HL-60/S4 (cell line): ENCODE data around the gene GLTP.
"Not testable (repeated sequence)": the region's sequence is repeated elsewhere in the genome, so short reads cannot be mapped to it uniquely, and the experiment has no call there.

Experiments used
- in situ Hi-C: fragments of 300-500 bp; cut with MboI; formaldehyde crosslinking; loops from 2 replicates; pipeline ENCODE4 v1.14.3; 2022; ENCODE audit warnings: low sequenced_read_pairs

Gene GLTP

DNA sequence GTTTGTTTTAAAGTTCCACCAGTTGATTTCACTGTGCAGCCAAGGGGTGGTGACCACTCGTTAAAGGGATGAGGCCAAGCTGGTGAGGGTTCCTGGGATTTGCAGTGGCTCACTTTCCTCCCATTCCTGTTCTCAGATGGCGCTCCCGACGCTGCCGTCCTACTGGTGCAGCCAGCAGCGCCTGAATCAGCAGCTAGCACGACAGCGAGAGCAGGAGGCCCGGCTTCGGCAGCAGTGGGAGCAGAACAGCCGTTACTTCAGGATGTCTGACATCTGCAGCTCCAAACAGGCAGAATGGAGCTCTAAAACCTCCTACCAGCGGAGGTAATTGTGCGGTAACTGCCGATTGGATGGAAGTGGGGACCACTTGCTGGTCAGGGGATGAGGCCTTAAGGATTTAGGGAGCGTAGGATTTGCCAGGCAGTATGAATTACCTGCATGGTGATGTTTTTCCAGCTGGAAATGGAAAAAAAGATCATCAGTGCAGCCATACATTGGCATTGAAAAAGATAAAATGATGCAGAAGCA lies 22.6 kb upstream of the GLTP start:
- in situ Hi-C loops = no loop called here

DNA sequence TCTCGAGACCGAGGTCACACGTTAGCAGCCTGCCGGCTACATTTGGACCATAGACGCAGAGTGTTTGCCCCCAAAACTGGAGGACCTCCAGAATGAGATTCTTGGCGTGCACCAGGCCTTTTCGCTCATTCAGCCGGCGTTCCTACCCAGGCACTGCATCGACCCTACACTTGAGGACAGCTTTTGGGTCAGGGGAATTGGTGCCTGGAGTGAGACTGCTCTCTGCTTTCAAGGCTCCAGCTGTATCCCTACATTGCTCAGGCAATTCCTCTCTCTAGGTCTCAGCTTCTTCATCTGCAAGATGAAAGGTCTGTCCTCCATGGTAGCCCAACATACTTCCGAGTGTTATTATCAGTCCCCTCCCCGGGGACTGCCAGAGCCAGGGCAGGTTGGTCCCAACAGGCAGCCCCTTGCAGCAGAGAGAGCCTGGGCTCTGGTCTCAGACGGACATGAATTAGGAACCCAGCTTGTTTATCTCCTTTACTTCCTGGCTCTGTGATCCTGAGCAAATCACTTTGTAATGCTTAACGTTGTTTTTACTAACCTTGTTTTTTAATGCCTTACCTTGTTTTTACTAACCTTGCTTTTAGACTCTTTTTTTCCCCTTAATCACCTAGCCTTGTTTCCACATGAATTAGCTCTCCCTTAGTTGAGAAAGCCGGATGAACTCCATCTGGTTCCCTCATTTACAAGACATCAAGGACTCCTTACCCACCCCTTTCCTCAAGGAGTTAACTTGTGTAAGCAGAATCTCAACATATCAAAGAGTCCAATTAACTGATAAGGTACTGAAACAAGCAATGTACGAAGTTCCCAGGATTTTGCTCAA lies 20.6 kb upstream of the GLTP start:
- in situ Hi-C loops = no loop called here

DNA sequence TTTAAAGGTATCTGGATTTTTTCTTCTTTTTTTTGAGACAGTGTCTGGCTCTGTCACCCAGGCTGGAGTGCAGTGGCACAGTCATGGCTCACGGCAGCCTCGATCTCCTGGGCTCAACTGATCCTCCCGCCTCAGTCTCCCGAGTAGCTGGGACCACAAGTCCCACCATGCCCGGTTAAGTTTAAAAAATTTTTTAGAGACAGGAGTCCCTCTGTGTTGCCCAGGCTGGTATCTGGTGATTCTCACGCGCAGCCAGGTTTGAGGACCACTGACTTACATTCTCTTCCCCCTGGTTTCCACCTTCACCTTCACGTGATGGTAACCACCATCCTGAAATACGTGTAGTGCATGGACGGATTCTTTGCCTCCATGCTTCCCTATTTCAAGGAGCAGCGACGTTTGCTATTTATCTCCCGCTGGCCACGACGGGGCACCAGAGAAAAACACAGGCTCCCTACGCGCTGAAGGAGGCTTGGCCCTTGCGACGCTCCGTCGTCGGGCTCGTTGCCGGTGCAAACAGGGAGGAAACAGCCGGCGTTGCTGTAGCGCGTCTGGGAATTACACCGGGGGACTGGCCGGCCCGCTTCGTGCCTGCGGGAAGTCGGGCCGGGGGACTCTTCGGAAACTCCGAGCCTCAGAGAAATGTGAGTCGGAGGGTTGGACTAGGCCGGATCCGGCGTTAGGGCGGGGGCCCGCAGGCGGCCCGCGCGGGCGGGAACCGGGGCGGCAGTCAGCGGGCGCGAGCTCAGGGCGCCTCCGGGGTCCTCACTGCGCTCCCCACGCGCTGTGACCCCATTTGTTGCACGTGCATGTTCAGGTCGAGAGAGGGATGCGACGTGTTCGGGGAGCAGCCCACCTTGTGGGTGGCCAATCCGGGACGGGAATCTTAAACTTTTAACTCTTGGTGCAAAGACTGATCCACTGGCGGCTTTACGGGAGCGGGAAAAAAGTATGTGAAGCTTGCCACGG lies 19.7 kb upstream of the GLTP start, which contains the start of gene TCHP:
Gene TCHP, plus strand, starts transcription at position 492 of the 969 bp plus-strand sequence. CDS start 2,753 bp downstream, outside the sequence.
- in situ Hi-C loops = no loop called here

DNA sequence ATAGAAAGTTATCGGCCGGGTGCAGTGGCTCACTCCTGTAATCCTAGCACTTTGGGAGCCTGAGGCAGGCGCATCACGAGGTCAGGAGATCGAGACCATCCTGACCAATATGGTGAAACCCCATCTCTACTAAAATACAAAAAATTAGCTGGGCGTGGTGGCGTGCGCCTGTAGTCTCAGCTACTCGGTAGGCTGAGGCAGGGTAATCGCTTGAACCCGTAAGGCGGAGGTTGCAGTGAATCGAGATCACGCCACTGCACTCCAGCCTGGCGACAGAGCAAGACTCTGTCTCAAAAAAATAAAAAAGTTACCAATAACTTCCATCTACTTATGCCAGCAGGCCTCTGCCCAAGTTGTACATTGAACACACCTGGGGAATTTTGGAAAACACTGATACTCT lies 19.0 kb upstream of the GLTP start:
- in situ Hi-C loops = not testable (repeated sequence)

DNA sequence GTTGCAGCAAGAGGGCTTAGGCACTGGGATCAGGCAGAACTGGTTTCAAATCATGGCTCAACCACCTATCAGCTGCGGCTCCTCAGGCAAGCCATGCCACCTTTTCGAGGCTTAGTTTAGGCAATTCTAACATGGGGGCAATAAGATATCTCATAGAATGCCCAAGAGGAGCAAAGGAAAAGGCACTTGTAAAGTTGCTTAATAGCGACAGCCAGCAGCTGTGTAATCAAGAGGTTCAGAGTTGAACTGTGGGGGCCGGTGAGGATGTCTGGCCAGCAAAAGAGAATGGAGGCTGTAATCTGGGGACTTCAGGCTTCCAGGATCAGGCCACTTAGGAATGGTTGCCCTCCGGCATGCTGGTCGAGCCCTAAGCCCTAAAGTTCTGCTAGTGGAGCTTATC lies 16.7 kb upstream of the GLTP start:
- in situ Hi-C loops = no loop called here

DNA sequence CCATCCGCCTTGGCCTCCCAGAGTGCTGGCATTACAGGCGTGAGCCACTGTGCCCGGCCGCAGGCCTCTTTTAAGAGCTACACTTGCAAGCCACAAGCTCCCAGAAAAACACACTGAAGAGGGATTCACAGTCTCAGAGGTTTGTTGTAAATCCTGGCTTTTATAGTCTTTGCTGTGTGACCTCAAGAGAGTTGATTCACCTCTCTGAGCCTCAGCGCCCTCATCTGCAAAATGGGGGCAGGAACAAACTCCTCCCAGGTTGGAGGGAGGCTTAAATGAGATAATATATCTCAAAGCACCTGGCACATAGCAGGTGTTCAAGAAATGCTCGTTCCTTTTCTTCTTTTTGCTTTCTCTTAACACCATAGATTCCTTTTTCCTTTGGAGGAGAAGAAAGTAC lies 15.8 kb upstream of the GLTP start:
- in situ Hi-C loops = no loop called here

DNA sequence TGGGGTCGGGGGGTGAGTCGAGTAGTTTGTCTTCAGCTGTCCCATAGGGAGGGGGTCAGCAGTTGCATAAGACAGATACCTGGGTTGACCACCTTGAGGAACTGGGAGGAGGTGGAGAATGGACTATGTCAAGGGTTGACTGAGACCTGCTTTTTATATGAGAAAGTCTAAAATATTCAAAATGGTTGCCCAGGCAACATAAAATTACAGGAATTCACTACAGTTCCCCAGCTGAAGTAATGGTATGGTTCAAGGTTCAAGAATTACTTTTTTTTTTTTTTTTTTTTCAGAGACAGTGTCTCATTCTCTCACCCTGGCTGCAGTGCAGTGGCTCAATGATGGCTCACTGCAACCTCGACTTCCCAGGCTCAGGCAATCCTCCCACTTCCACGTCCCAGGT lies 14.6 kb upstream of the GLTP start:
- in situ Hi-C loops = no loop called here

DNA sequence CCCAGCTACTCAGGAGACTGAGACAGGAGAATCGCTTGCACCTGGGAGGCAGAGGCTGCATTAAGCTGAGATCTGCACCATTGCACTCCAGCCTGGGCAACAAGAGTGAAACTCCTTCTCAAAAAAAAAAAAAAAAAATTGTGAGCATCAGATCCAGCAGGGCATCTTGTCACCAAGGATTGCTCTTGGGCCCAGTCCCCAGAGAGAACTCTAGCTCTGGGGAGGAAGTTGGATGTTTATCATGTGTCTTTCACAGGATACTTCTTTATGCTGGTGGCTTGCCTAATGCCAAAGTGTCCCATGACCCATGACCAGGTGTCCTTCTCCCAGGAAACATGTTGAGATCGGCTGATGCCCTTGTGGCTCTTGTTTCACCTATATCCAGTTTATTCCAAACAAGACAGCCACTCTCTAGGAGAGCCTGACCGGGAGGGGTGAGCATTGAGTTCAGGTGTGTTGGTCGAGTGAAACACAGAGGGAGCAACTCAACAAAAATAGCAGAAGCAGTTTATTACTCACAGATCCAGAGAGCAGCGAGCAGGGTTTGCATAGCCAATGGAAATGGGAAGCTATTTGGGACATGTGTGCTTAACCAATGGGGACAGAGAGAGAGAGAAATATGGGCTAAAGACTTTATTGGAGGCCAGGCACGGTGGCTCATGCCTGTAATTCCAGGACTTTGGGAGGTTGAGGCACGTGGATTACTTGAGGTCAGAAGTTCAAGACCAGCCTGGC lies 13.1 kb upstream of the GLTP start:
- in situ Hi-C loops = no loop called here

DNA sequence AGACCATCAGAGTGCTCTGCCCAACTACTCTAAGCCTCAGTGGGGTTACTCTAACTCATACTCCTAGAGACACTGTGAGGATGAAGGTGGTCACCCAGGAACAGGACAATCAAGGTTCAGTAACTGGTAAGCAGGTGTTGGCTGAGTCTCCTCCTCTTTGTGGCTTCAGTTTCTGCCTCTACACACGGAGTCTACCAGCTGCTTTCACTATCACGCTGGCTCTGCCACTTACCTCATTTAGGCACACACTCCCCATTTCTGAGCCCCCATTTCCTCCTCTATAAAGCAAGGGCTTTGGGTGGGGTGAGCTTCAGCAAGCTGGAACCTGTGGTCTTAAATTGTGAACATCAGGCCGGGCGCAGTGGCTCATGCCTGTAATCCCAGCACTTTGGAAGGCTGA lies 12.4 kb upstream of the GLTP start:
- in situ Hi-C loops = no loop called here

DNA sequence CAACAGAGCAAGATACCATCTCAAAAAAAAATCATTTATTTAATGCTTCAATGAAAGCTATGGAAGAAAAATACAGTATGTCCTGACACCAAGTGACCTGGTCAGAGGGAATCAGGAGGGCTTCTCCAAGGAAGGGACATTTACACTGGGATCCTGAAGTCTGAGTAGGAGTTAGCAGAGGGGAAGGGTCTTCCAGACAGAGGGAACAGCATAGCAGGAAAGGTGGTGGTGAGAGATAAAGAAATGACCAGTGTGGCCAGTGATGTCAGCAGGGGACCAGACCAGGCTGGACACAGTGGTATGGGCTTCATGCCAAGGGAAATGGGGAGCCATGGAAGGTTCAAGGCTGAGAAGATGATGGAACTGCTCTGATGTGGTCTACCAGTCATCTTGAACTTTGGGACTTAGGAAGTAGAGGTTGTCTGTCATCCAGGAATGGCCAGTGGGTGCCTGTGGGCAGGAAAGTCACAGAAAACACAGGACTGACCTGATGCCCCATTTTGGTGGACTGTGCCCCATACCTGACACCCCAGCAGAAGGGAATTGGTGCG lies 11.9 kb upstream of the GLTP start:
- in situ Hi-C loops = no loop called here

DNA sequence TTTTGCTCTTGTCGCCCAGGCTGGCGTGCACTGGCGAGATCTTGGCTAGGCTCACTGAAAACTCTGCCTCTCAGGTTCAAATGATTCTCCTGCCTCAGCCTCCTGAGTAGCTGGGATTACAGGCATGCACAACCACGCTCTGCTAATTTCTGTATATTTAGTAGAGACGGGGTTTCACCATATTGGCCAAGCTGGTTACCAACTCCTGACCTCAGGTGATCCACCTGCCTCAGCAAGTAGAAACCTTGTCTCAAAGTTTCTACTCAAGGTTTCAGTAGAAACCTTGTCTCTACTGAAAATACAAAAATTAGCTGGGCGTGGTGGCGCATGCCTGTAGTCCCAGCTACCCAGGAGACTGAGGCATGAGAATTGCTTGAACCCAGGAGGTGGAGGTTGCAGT lies 11.4 kb upstream of the GLTP start:
- in situ Hi-C loops = not testable (repeated sequence)

DNA sequence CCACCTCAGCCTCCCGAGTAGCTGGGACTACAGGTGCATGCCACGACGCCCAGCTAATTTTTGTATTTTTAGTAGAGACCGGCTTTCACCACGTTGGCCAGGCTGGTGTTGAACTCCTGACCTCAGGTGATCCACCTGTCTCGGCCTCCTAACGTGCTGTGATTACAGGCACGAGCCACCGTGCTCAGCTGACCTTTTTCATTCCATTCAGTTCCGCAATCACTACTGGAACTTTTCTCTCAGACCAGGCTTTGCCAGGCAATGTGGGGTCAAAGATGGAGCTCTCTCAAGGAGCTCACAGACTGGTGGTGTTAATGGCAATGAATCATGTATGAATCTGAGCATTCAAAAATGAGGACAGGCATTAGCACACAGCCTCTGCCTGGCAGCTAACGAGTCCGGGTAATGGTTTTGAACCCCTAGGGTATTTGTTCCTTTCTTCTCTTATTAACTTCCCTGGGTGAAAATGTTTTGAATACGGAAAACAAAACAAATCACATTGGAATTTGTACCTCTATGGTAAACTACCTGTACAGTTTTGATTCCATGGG lies 10.4 kb upstream of the GLTP start:
- in situ Hi-C loops = no loop called here

DNA sequence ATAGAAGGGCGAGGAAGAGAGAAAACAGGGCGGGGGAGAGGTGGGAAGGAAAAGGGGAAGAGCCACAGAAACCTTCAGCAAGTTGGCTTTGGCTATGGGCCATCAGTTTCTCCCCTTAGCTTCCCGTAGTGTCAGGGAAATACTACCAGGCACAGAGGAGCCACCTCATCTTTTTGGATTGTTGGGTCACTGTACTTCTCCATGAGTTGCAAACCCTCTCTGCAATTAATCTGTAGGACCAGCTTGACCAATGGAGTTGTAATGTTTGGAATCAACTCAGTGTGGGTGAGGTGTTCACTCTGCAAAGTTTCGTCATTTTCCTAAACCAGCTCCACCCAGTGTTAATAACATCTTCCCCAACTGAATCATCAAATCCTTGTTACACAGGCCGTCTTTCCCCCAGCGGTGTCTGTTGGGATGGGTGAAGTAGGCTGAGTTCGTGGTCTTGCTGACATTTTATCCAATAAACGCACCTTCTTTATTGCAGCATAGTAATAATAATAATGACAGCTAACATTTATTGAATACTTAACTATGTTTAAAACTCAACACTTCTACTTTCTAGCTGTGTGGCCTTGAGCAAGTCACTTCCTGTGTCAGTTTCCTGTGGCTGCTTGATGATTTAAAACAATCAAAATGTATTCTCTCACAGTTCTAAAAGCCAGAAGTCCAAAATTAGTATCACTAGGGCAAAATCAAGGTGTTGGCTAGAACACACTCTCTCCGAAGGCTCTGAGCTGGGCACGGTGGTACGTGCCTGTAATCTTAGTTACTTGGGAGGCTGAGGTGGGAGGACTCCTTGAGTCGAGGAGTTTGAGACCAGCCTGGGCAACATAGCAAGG lies 8.1 kb upstream of the GLTP start:
- in situ Hi-C loops = no loop called here

DNA sequence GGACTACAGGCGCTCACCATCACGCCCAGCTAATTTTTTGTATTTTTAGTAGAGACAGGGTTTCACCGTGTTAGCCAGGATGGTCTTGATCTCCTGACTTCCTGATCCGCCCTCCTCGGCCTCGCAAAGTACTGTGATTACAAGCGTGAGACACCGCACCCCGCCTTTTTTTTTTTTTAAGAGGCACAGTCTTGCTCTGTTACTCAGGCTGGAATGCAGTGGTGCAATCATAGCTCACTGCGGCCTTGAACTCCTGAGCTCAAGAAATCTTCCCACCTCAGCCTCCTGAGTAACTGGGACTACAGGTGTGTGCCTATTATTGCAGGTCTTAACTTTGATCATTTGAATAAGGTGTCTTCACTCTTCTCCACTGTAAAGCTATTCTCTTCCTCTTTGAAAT lies 5.3 kb upstream of the GLTP start:
- in situ Hi-C loops = no loop called here

DNA sequence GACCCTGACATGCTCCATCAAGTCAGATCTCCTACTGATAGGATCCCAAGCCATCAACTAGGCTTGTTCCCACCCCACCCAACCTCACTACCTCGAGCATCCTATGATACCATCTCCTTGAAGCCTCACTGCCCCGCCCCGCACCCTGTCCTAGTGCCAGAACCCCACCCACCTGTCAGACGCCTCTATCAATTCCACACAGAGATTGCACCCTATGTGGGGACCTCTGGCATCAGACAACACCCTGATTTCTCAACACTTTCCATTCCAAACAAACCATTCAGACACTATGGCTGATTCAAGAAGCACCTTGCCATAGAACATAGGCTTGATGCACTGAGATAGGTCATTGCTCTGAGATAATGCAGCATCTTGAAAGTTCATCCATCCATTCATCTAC lies 3.1 kb upstream of the GLTP start:
- in situ Hi-C loops = no loop called here

DNA sequence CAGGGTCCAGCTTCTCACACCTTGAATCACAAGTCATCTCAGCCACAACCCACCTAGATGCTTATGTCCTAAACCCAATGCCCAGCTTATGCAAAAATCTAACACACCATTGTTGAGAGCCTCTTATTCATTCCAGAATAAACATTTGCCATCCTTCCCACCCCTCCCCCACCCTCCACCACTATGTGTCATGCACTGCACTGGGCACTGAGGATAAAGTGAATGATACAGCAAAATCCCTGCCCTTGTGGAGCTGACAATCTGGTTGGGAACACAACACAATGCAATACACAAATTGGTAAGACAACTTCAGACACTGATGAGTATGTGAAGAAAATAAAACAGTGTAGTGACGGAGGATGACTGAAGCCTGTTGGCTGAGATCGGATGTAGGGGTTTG lies 1.4 kb upstream of the GLTP start:
- in situ Hi-C loops = no loop called here

DNA sequence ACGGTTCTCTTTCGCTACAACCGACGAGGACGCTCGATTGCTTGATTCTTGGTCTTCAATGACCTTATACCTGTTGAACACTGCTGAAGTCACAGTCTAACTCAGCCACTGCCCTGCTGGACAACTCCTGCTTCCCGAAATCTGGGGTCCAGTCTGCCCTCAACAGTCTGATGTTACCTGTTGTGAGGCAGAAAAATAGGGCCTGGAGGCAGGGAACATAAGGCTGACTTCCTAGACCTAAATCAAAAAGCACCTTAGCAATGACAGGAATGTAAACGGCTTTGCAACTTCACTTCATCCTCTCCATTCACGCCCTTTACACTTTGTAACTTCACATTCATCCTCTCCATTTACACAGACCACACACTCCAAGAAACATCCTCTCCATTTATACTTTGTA lies 597 bp upstream of the GLTP start:
- in situ Hi-C loops = no loop called here

DNA sequence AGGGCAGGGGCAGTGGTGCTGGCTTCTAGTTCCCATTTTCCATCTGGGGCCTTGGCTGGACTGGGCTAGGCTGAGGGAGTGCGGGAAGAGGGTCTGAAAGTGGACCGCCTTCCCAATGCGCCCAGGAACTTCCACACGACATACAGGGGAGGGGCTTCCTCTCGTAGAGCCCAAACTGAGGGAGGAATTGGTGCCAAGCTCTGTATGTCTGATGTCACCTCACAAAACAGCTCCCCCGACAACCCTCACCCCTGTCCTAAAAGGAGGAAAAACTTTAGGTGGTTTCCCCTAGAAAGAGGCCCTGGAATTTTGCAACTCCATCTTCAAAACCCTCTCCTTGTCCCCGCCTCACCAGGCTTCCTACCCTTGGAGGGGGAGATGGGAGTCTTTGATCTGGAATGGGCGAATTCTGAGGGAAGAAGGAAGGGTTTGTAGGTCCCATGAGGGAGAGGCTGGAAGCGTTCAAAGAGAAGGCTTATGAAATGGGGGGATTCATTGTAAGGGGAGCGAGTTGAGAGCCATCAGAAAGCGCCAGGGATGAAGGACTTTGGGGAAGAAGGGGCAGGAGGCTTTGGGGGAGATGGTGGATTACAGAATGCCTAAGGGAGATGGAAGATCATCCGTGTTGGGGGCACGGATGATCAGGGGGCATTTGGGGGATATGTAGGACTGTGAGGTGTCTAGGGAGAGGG lies 844 bp downstream of the GLTP start:
- in situ Hi-C loops = no loop called here

DNA sequence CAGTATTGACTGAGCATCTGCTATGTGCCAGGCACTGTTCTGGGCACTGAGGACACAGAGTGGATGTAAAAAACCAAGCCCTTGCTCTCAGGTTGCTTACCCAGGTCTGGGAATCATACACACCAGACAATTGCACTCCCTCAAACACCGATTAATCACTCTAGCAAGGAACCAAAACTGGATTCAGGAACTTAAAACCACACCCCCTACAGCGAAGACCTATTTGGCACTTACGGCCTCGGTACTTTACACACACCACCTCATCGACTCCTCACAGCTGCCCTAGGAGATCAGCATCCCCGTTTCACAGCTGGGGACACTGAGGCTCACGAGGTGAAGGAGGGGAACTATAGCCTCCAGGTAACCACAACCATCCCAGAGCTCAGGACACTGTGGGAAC lies 1.6 kb downstream of the GLTP start:
- in situ Hi-C loops = no loop called here
